ENCODE measurements around the gene MFSD12.

MFSD12 gene

GRCh38 chr19:3544742-3545668, 12.4 kb downstream of the MFSD12 start (continued):
- TF ChIP-seq ZNF274 (IDR thresholded peaks at IDR 0.05; ENCODE audit: low read length) (no peak), ZNF274 (tag by site-specific recombination; IDR thresholded peaks at IDR 0.05; ENCODE audit: borderline replicate concordance) (no peak), ZNF692 (tag by site-specific recombination; IDR thresholded peaks at IDR 0.05) (peak; percentile 48; the same call in 1 of the 2 replicates), ZNF530 (tag by site-specific recombination; IDR thresholded peaks at IDR 0.05; ENCODE audit: low read depth) (no peak), ZNF600 (tag by site-specific recombination; IDR thresholded peaks at IDR 0.05) (peak; percentile 82), ZNF555 (tag by site-specific recombination; conservative IDR thresholded peaks at IDR 0.05) (no peak), ZNF2 (tag by site-specific recombination; IDR thresholded peaks at IDR 0.05) (peak; percentile 88; the same call in 1 of the 2 replicates), ZBTB1 (tag by site-specific recombination; IDR thresholded peaks at IDR 0.05) (no peak), BCL6B (tag by site-specific recombination; IDR thresholded peaks at IDR 0.05) (no peak), ZNF677 (tag by site-specific recombination; IDR thresholded peaks at IDR 0.05) (no peak), ZFHX2 (tag by site-specific recombination; conservative IDR thresholded peaks at IDR 0.05) (peak; percentile 91), ZNF76 (tag by site-specific recombination; IDR thresholded peaks at IDR 0.05; ENCODE audit: borderline replicate concordance, low read depth) (0 out of 2 replicates have a peak, but pooled peaks have one; percentile 35), KLF1 (tag by site-specific recombination; IDR thresholded peaks at IDR 0.05) (peak; percentile 28; the same call in 1 of the 2 replicates), ZNF16 (tag by site-specific recombination; IDR thresholded peaks at IDR 0.05; ENCODE audit: low read depth) (peak; percentile 97), SCRT1 (tag by site-specific recombination; IDR thresholded peaks at IDR 0.05; ENCODE audit: borderline replicate concordance) (no peak), ZBTB21 (tag by site-specific recombination; IDR thresholded peaks at IDR 0.05) (no peak), ZNF18 (tag by site-specific recombination; IDR thresholded peaks at IDR 0.05) (no peak), HIC1 (tag by site-specific recombination; IDR thresholded peaks at IDR 0.05) (0 out of 2 replicates have a peak, but pooled peaks have one; percentile 12), ZNF391 (tag by site-specific recombination; IDR thresholded peaks at IDR 0.05; ENCODE audit: borderline replicate concordance, low read depth) (peak; percentile 83; the same call in 1 of the 2 replicates), ZNF132 (tag by site-specific recombination; IDR thresholded peaks at IDR 0.05; ENCODE audit: borderline replicate concordance) (no peak), KLF8 (tag by site-specific recombination; IDR thresholded peaks at IDR 0.05) (peak; percentile 60), ZNF140 (tag by site-specific recombination; IDR thresholded peaks at IDR 0.05) (no peak), ZBTB11 (tag by site-specific recombination; conservative IDR thresholded peaks at IDR 0.05; ENCODE audit: low read depth) (no peak), ZNF10 (tag by site-specific recombination; IDR thresholded peaks at IDR 0.05) (no peak), ZNF341 (tag by site-specific recombination; IDR thresholded peaks at IDR 0.05; ENCODE audit: low read depth) (peak; percentile 25; the same call in 1 of the 2 replicates), ZNF211 (tag by site-specific recombination; IDR thresholded peaks at IDR 0.05; ENCODE audit: low read depth) (no peak), FEZF1 (tag by site-specific recombination; IDR thresholded peaks at IDR 0.05) (no peak)

All from HEK293 (cell line).